ENCODE data around the gene CMIP.
A peak's percentile ranks its signal among the peaks of the same experiment; 100 is the strongest.

Gene CMIP

GRCh38 chr16:81496321-81496720, 51.7 kb downstream of the CMIP start:
- no peak for DNase-seq

- no peak for DNase-seq
Observed at GRCh38 chr16:81496742-81497141, 52.1 kb downstream of the CMIP start.

GRCh38 chr16:81497690-81498089, 53.1 kb downstream of the CMIP start:
- peak in 2 of 6 experiments; percentile 6 to 7 for DNase-seq

GRCh38 chr16:81498351-81498750, 53.7 kb downstream of the CMIP start:
- no peak for DNase-seq

GRCh38 chr16:81499576-81500380, 55.2 kb downstream of the CMIP start:
- DNase-seq, result no peak

GRCh38 chr16:81500833-81501521, 56.4 kb downstream of the CMIP start:
- DNase-seq, result no peak

- no peak for DNase-seq
Observed at GRCh38 chr16:81502396-81503070, 57.9 kb downstream of the CMIP start.

- no peak for DNase-seq
Observed at GRCh38 chr16:81505011-81505661, 60.5 kb downstream of the CMIP start.

GRCh38 chr16:81509404-81509803, 64.8 kb downstream of the CMIP start:
- no peak for DNase-seq

GRCh38 chr16:81510016-81510415, 65.4 kb downstream of the CMIP start:
- no peak for DNase-seq

GRCh38 chr16:81511371-81511770, 66.8 kb downstream of the CMIP start:
- no peak for DNase-seq

GRCh38 chr16:81513204-81514040, 68.8 kb downstream of the CMIP start:
- DNase-seq, result no peak

GRCh38 chr16:81514041-81514559, 69.5 kb downstream of the CMIP start:
- DNase-seq, result no peak

- no peak for DNase-seq
Observed at GRCh38 chr16:81514568-81515258, 70.1 kb downstream of the CMIP start.

GRCh38 chr16:81515281-81515680, 70.7 kb downstream of the CMIP start:
- DNase-seq, result no peak

GRCh38 chr16:81515721-81516120, 71.1 kb downstream of the CMIP start:
- DNase-seq, result no peak

GRCh38 chr16:81516478-81517149, 72.0 kb downstream of the CMIP start:
- no peak for DNase-seq

- no peak for DNase-seq
Observed at GRCh38 chr16:81517150-81517499, 72.5 kb downstream of the CMIP start.

- DNase-seq, result no peak
Observed at GRCh38 chr16:81517629-81518438, 73.2 kb downstream of the CMIP start.

- DNase-seq, result no peak
Observed at GRCh38 chr16:81518439-81518757, 73.8 kb downstream of the CMIP start.
